NOMO-1 treated with dmso at 0.1 percent for 144 hours (cell line): ENCODE data around the gene RASSF4.
"Not testable (repeated sequence)": the region's sequence is repeated elsewhere in the genome, so short reads cannot be mapped to it uniquely, and the experiment has no call there.

Experiments
- DNase-seq: peaks from one replicate; lab custom pipeline; 2025; ENCODE audit not compliant: unreplicated experiment; lab: John Stamatoyannopoulos, UW

RASSF4 gene

DNA sequence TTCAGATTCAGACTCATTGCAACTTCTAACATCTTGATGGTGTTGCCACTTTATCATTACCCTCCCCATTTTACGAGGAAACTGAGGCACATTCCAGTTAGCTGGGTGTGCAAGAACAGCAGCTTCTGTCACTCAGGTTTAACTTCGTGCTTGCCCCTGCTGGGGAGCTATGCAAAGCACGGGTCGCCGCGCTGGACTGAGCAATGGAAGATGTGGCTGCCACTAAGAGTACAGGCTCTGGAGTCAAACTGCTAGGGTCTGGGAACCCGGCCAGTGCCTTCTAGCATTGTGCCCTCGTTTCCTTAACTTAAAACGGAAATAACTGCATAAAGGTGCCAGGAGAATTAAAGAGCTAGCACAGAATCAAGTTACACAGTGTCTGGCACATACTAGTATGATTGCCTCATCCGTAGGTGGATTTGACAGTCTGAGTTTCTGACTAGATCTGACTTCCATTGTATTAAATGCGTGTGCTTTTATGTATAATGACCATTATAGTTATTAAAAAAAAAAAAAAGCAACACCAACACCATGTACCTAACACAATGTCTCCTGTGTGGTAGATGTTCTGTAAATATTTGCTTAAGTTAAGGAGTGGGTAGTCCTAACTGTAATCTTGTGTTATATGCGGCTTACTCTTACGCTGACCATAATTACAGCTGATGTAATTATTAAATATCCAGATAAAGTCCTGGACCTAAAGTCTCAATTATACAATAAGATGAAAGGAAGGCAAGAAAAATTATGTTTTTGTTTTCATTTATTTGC lies 42.0 kb downstream of the RASSF4 start:
- DNase-seq: peak; percentile 54

GRCh38 chr10:45003432-45004000 lies 43.9 kb downstream of the RASSF4 start:
- no peak for DNase-seq

GRCh38 chr10:45004661-45005060 lies 45.1 kb downstream of the RASSF4 start:
- no peak for DNase-seq

DNA sequence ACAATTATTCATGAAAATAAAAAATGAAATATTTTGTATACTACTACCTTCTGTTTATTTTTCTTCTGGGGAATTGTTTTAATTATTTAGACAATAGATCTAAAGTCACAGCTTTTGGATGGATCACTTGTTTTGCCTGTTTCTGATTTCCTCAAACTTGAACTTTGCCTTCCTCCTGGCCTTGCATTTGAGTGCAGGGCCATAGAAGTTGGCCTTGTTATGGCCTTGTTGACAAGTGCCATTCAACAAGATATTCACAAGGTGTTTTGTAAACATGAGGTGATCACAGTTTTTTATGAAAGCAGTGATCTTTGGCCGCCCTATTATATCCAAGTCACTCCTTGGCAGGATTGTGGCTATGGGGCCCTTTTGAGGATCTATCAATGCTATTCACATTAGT lies 45.7 kb downstream of the RASSF4 start:
- DNase-seq: no peak

DNA sequence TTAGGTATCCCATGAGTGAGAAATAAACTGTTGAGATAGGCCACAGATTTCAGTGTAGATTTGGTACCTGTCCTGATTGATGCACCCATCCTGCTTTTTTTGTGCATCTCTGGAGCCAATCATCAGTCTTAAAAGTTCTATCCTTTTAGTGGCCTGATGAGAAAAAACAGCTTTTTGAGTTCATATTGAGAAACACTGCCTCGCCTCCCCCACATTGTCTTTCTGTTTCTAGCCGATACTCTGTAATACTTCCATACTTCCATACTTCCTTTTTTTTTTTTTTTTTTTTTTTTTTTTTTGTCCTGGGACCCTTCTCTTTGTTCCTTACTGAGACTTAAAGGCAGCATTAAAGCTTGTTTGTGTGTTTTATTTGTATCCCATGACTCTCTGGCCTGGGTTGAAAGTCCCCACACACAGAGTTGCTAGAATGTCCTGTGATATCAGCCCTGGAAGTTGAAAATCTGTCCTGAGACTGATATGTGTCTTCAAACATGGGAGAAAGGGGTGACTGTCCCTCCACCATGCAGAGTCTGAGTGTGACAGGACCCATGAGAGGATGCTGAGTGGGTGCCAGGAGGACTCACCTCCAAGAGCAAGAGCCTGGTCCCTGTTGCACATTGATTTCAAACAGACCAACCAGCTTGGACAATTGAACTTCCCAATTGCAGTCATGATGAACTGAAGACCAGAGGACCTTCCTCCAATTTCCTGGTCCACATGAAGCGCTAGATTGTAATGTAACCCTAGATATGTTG lies 46.9 kb downstream of the RASSF4 start:
- no peak for DNase-seq

DNA sequence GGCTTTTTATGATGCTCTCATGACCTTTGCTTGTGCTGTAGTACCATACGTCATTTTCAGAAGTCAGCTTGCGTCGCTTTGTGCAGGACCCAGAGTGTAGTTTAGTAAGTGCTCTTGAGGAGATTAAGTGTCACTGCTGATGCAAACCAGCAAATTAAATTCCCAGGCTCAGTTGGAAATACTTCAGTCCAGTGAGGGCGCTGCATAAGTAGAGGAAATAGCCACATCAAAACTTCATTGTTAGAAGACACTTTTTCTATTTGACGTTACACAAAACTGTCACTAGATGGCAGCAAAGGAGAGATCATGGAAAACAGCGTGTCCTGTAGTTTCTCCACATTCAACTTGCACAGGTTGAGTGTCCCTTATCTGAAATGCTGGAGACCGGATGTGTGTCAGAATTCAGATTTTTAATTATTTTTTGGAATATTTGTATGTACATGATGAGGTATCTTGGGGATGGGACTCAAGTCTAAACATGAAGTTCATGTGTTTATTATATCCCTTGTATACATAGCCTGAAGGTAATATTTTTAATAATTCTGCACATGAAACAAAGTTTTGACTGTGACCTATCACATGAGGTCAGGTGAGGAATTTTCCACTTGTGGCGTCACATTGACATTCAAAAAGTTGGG lies 49.0 kb downstream of the RASSF4 start:
- peak; percentile 51 for DNase-seq

DNA sequence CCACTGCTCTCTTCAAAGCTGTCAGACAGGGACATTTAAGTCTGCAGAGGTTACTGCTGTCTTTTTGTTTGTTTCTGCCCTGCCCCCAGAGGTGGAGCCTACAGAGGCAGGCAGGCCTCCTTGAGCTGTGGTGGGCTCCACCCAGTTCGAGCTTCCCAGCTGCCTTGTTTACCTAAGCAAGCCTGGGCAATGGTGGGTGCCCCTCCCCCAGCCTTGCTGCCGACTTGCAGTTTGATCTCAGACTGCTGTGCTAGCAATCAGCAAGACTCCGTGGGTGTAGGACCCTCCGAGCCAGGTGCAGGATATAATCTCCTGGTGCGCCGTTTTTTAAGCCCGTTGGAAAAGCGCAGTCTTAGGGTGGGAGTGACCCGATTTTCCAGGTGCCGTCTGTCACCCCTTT lies 55.0 kb downstream of the RASSF4 start:
- DNase-seq: not testable (repeated sequence)

DNA sequence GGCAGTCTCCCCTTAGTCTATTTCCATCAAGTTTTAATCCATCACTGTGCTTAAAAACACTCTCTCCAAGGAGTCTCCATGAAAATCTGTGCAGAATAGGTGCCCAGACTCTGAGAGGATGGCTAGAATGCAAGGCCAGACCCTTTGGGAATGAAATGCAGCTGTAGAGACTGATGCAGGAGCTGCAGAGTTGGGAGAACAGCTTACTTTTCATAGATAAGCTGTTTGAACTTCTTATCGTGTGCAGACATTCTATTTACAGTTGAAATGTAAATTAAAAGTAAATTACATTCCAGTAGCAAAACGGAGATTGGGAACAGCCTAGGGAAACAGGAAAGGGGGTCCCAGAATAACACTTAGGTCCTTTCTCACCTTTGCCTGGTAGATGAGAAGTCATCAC lies 56.0 kb downstream of the RASSF4 start:
- no peak for DNase-seq

GRCh38 chr10:45023426-45023825 lies 63.8 kb downstream of the RASSF4 start:
- no peak for DNase-seq

DNA sequence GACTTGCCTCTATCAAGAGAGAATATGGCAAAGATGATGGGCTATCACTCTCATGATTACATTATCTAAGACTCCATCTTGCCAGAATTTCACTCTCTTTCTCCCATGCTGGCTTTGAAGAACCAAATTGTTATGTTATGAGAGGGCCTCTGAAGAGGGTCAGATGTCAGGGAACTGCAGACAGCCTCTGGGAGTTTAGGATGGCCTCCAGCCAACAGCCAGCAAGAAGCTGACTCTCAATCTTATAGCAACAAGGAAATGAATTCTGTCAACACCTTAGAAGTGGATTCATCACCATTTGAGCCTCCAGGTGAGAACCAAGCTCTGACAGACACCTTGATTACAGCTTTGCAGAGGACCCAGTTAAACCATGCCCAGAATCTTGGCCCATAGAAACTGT lies 74.7 kb downstream of the RASSF4 start:
- no peak for DNase-seq

DNA sequence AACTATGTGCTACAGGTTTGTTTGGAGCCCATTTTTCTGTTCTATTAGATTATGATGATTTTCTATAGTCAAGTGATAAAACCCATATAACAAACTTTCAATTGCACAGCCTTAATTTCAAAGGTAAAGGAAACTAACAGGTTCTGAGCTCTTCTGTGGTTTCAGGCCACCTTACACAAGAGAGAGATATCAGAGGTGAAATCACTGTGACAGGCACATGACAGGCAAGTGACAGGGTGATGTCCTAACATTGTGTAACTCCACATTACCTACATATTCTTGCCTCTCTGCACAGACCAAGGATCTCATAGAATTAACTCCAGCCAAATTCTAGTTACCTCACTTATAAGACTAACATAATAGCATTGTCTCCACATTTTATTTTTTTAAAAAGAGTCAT lies 76.1 kb downstream of the RASSF4 start:
- DNase-seq: no peak

DNA sequence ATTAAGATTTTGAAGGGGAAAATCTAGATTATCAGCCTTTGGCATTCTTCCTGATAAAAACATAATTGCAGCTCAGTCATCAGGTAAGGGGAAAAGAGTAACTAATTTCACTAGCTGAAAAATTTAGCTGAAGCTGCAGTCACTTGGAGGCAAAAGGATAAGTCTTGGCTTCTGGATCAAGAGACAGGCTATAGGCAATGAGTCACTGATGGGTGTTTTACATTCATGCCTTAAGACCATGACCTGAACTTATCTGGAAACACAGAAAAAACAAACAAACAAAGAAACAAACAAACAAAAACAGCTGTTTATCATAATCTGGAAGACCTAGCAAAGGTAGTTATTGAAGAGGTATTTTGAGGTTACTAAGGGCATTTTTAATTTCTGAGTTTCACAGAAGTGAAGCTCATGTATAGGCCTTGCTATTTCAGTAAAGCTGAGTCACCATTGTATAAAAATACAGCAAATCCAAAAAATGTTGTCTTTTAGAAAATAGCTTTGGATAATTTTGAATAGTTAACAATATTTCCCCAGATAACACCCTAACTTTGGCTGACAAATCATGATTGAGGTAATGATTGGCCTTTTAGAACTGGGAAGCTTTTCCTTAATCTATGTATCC lies 81.4 kb downstream of the RASSF4 start:
- DNase-seq: no peak

DNA sequence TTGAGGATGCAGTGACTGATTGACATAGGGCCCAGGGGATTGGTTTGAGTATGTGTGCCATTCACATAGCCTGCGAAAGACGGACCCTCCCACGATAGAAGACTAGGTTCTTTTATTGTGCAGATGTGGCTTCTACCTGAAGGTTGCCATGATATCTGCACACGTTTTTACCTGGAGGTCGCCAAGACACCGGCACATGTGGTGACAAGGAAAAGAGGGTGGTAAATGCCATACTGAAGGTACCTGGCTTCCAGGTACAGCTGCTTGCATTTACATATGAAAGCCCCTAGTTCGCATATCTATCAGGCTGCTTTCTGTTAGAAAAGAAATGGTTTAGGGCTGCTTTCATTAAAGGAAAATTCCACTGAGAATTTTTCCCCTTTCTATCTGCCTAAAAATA lies 84.7 kb downstream of the RASSF4 start:
- no peak for DNase-seq
